GM21529 (cell line): ENCODE data around the gene NEURL1B.

Experiments
- ATAC-seq: cut with Tn5 transposase; IDR thresholded peaks from one replicate; pipeline ENCODE4 v1.9.1; 2021; ENCODE audit not compliant: unreplicated experiment

Gene NEURL1B

GRCh38 chr5:172728481-172729241, 87.6 kb downstream of the NEURL1B start:
- ATAC-seq, result no peak

GRCh38 chr5:172729588-172729987, 88.5 kb downstream of the NEURL1B start:
- ATAC-seq, result no peak

GRCh38 chr5:172730222-172730621, 89.2 kb downstream of the NEURL1B start:
- ATAC-seq, result no peak

DNA sequence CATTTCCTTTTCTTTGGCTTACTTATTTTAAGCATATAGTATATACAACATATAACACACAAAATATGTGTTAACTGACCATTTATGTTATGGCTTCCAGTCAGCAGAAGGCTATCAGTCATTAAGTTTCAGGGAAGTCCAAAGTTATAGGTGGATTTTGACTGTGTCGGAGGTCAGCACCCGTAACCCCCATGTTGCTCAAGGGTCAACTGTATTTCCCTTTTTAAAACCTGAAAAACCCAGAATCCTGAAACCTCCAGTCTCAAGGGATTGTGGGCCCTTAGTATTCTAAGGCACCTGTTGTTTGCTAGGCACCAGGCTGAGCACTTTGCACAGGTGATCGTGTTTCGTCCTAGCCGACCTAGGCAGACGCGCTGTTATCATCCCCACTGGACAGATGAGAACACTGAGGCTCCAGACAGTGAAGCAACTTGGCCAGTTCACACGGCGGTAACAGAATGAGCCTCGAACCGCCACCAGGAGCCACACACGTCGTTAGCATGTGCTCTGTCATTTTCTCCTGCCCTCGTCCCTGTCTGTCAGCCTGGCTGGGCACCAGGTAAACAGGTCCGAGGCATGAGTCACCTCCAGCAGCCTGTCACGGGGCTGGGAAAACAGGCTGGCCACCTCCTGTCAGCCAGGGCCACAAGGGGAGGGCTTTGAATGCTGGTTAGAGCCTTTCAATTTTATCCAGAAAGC, 90.1 kb downstream of the NEURL1B start:
- no peak for ATAC-seq

DNA sequence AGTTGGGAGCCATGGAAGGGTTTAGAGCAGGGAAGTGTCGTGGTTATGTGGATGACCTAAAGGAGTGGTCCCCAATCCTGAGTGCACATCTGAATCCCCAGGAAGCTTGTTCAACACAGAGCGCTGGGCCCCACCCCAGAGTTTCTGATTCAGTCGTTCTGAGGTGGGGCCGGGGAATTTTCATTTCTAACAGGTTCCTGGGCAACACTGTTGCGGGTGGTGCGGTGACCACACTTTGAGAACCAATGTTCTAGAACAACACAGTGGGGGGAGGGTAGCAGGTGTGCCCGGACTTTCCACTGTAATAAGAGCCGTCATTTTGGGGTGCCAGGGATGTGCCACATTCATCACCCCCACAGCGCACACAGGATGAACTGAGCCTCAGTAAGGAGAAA, 90.6 kb downstream of the NEURL1B start:
- ATAC-seq, result no peak

- ATAC-seq, result no peak
Observed at GRCh38 chr5:172732201-172732865, 91.3 kb downstream of the NEURL1B start.

- ATAC-seq, result no peak
Observed at GRCh38 chr5:172733131-172733973, 92.3 kb downstream of the NEURL1B start.

- ATAC-seq, result no peak
Observed at GRCh38 chr5:172733974-172734346, 92.9 kb downstream of the NEURL1B start.

DNA sequence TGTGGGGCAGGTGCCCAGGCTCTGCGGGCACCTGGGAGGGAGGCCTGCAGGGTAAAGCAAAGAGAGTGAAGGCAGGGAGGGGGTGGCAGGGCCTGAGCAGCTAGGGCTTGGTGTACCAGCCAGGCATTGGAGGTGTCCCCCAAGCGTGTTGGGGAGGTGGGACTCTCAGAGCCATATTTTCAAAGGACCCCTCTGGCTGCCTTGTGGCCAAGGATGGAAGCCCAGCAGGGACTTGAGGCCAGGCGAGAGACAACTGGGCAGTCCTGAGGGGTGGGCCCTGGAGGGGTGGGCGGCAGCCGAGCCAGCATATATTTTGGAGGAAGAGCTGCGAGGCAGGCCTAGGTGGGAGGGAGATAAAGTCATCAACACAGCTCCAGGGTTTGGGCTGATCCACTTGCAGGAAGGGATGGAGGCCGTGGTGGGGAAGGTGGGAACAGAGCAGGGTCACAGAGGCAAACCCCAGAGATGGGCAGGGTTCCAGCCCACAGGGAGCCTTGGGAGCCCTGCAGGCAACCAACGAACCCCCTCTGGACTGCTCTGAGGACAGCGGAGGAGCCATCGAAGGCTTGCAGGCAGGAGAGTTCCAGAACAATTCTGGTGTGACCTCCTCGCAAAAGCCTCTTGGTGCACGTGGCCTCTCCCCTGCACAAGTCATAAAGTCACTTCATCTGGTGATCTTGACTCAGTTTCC, 94.2 kb downstream of the NEURL1B start:
- ATAC-seq, result no peak

DNA sequence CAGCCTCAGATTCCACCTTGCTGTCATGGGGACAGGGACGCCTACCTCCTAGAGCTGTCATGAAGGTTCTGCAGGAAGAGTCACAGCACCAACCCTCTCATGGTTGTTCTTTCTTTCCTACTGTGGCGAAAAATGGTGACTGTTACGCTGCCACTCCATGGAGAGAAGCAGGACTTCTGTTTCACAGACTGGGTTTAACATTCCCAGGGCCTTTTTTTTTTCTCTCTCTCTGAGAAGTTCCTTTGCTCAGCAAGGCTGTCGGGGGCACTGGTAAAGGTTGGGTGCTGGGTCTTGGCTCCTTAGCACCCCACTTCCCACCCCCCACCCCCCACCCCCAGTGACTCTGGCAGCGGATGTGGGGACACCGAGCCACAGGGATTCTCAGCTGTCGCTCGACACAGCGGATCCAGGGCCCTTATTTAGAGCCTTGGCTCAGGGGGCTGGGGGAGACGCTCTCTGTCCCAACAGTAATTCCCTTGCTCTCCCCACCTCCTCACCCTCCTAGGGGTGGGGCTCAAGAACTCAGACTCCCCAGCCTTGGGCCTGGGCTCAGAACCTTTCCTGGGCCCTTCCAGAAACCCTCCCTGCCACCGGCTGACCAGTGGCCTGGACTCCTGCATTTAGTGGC, 95.6 kb downstream of the NEURL1B start:
- ATAC-seq, result no peak

GRCh38 chr5:172739375-172739774, 98.3 kb downstream of the NEURL1B start:
- no peak for ATAC-seq

- ATAC-seq, result no peak
Observed at GRCh38 chr5:172740428-172741205, 99.6 kb downstream of the NEURL1B start.
